CD4-positive, alpha-beta memory T cell (primary cell): ENCODE measurements around the gene PTPRD. TPM values are rescaled to one million over a fixed set of nuclear protein-coding genes. Genes with fewer than 3 reads are reported as not detected.

ENCODE experiments used
- CTCF ChIA-PET: fragments of 350-600 bp; sonication (Branson Sonifier 250); formaldehyde crosslinking; loops from one replicate; lab custom pipeline; 2021; ENCODE audit warnings: inconsistent platforms; ENCODE audit not compliant: partially characterized antibody; lab: Charles Lee
- POLR2A ChIA-PET: fragments of 350-600 bp; sonication (Branson Sonifier 250); formaldehyde crosslinking; loops from one replicate; lab custom pipeline; 2021; ENCODE audit not compliant: partially characterized antibody; lab: Charles Lee
- DNase-seq, 5 donors: peaks; one replicate each; pipeline versions ENCODE4 v3.0.0 to v3.0.0-alpha.2; 2020 to 2022; ENCODE audit warnings: mixed read lengths in 1 of 5
- H3K27ac ChIP-seq: one replicate; pipeline ENCODE4 v1.7.0; 2013; ENCODE audit warnings: low read depth, low read length
- H3K27me3 ChIP-seq: 2 replicates; pipeline ENCODE4 v1.7.0; 2013; ENCODE audit warnings: mild to moderate bottlenecking, low read length, moderate library complexity; ENCODE audit not compliant: insufficient read depth
- H3K36me3 ChIP-seq: 2 replicates; pipeline ENCODE4 v1.7.0; 2013; ENCODE audit warnings: mild to moderate bottlenecking, low read length, moderate library complexity; ENCODE audit not compliant: insufficient read depth
- H3K4me1 ChIP-seq: 2 replicates; pipeline ENCODE4 v1.7.0; 2013; ENCODE audit warnings: mild to moderate bottlenecking, low read length, moderate library complexity; ENCODE audit not compliant: insufficient read depth
- H3K4me3 ChIP-seq, 2 donors: one replicate each; pipeline ENCODE4 v1.7.0; 2013; ENCODE audit warnings: low read length in 2 of 2, mild to moderate bottlenecking in 1 of 2
- H3K9me3 ChIP-seq, 2 donors: one replicate each; pipeline ENCODE4 v1.7.0; 2013; ENCODE audit warnings: low read length in 2 of 2, control low read depth in 1 of 2; ENCODE audit not compliant: control insufficient read depth in 1 of 2
- H3K27ac Mint-ChIP-seq, 7 donors: one replicate each; pipeline ENCODE4 v1.8.0; 2020 to 2021; ENCODE audit warnings: mixed read lengths in 7 of 7, mild to moderate bottlenecking in 6 of 7, inconsistent platforms in 3 of 7, moderate library complexity in 3 of 7
- H3K27me3 Mint-ChIP-seq, 2 donors: one replicate each; pipeline ENCODE4 v1.8.0; 2020 to 2021; ENCODE audit warnings: mixed read lengths in 2 of 2
- H3K36me3 Mint-ChIP-seq, 2 donors: one replicate each; pipeline ENCODE4 v1.8.0; 2020 to 2021; ENCODE audit warnings: mixed read lengths in 2 of 2, inconsistent platforms in 1 of 2, mild to moderate bottlenecking in 1 of 2
- H3K4me1 Mint-ChIP-seq, 4 donors: one replicate each; pipeline ENCODE4 v1.8.0; 2020 to 2021; ENCODE audit warnings: mixed read lengths in 4 of 4, mild to moderate bottlenecking in 1 of 4
- H3K4me3 Mint-ChIP-seq, 8 donors: one replicate each; pipeline ENCODE4 v1.8.0; 2020 to 2021; ENCODE audit warnings: mixed read lengths in 8 of 8, mild to moderate bottlenecking in 7 of 8, moderate library complexity in 6 of 8, inconsistent platforms in 3 of 8
- H3K9me3 Mint-ChIP-seq, 8 donors: one replicate each; pipeline ENCODE4 v1.8.0; 2020 to 2021; ENCODE audit warnings: mixed read lengths in 8 of 8, mild to moderate bottlenecking in 5 of 8, inconsistent platforms in 3 of 8, moderate library complexity in 1 of 8
- intact Hi-C: fragments of 100-400 bp; cut with micrococcal nuclease; formaldehyde crosslinking; loops from one replicate; pipeline ENCODE4 v1.15.1; 2023
- polyA plus RNA-seq, 2 donors: library from polyadenylated mRNA; unstranded; fragments of 300-500 nt; fragmentation: Illumina TruSeq; gene quantifications; one replicate each; pipeline ENCODE4 v1.2.3, GENCODE V29; 2021
- total RNA-seq, 2 experiments: library from RNA; stranded (reverse); gene quantifications; one replicate each; pipeline ENCODE4 v1.2.3, GENCODE V29; 2021

Gene PTPRD
- total and polyA plus RNA-seq, 4 experiments from 2014 or later = not detected

GRCh38 chr9:8643464-8643863 is 1969.3 kb downstream of the PTPRD start:
- Histone ChIP-seq H3K4me1 (no peaks in the 10 kb centered on the region), H3K27ac (no peak overlapping the region), H3K27me3 (no peaks in the 10 kb centered on the region), H3K9me3 (no peaks in the 10 kb centered on the region), H3K36me3 (no peaks in the 10 kb centered on the region), H3K4me3 (no peak overlapping the region)
- intact Hi-C loops = no loop called here
- H3K9me3 Mint-ChIP-seq = no peaks in the 10 kb centered on the region
- no peaks in the 10 kb centered on the region for H3K4me1 Mint-ChIP-seq
- no peak for DNase-seq
- H3K27ac Mint-ChIP-seq = no peak overlapping the region
- POLR2A ChIA-PET = no interaction called here
- no peaks in the 10 kb centered on the region for H3K27me3 Mint-ChIP-seq
- CTCF ChIA-PET = no interaction called here
- H3K4me3 Mint-ChIP-seq = no peak overlapping the region
- H3K36me3 Mint-ChIP-seq = no peaks in the 10 kb centered on the region

- Histone ChIP-seq H3K27me3 (no peaks in the 10 kb centered on the region), H3K4me1 (no peaks in the 10 kb centered on the region), H3K36me3 (no peaks in the 10 kb centered on the region), H3K9me3 (no peaks in the 10 kb centered on the region), H3K27ac (no peak overlapping the region), H3K4me3 (no peak overlapping the region)
- H3K9me3 Mint-ChIP-seq = no peaks in the 10 kb centered on the region
- no peak for DNase-seq
- CTCF ChIA-PET = no interaction called here
- intact Hi-C loops = no loop called here
- no peaks in the 10 kb centered on the region for H3K36me3 Mint-ChIP-seq
- H3K27me3 Mint-ChIP-seq = no peaks in the 10 kb centered on the region
- H3K4me3 Mint-ChIP-seq = no peak overlapping the region
- POLR2A ChIA-PET = no interaction called here
- no peaks in the 10 kb centered on the region for H3K4me1 Mint-ChIP-seq
- H3K27ac Mint-ChIP-seq = no peak overlapping the region
These were observed 1972.0 kb downstream of the PTPRD start for GRCh38 chr9:8640761-8641160.

- CTCF ChIA-PET = interaction anchor here (1.5 kb wide), 1 partner anchor 12 kb away, joined by 3 read pairs; no protein-coding TSS in a partner anchor
- no peak for DNase-seq
- Mint-ChIP-seq H3K9me3 (no peaks in the 10 kb centered on the region), H3K4me3 (no peak overlapping the region), H3K27ac (no peak overlapping the region), H3K4me1 (no peaks in the 10 kb centered on the region), H3K27me3 (peaks cover 0 to 1% of the 10 kb centered on the region in 2 donors), H3K36me3 (no peaks in the 10 kb centered on the region)
- no peaks in the 10 kb centered on the region for H3K36me3 ChIP-seq
- intact Hi-C loops = no loop called here
- POLR2A ChIA-PET = no interaction called here
- no peaks in the 10 kb centered on the region for H3K27me3 ChIP-seq
- H3K27ac ChIP-seq = no peak overlapping the region
- H3K4me1 ChIP-seq = no peaks in the 10 kb centered on the region
- no peak overlapping the region for H3K4me3 ChIP-seq
- no peaks in the 10 kb centered on the region for H3K9me3 ChIP-seq
These were observed 1975.2 kb downstream of the PTPRD start for GRCh38 chr9:8637626-8638025.

GRCh38 chr9:8633784-8634183 is 1979.0 kb downstream of the PTPRD start:
- ChIA-PET CTCF (interaction anchor here (0.6 kb wide), 1 partner anchor 10 kb away, joined by 3 read pairs; no protein-coding TSS in a partner anchor), POLR2A (no interaction called here)
- H3K27me3 Mint-ChIP-seq = peaks cover 0 to 1% of the 10 kb centered on the region in 2 donors
- no peak for DNase-seq
- H3K36me3 ChIP-seq = no peaks in the 10 kb centered on the region
- H3K4me1 Mint-ChIP-seq = no peaks in the 10 kb centered on the region
- H3K36me3 Mint-ChIP-seq = no peaks in the 10 kb centered on the region
- no peaks in the 10 kb centered on the region for H3K4me1 ChIP-seq
- H3K27ac ChIP-seq = no peak overlapping the region
- no peaks in the 10 kb centered on the region for H3K9me3 Mint-ChIP-seq
- H3K27me3 ChIP-seq = no peaks in the 10 kb centered on the region
- H3K4me3 Mint-ChIP-seq = no peak overlapping the region
- H3K4me3 ChIP-seq = no peak overlapping the region
- intact Hi-C loops = no loop called here
- no peaks in the 10 kb centered on the region for H3K9me3 ChIP-seq
- no peak overlapping the region for H3K27ac Mint-ChIP-seq

- H3K27me3 ChIP-seq = no peaks in the 10 kb centered on the region
- intact Hi-C loops = no loop called here
- H3K36me3 ChIP-seq = no peaks in the 10 kb centered on the region
- H3K9me3 ChIP-seq = no peaks in the 10 kb centered on the region
- Mint-ChIP-seq H3K4me3 (no peak overlapping the region), H3K9me3 (no peaks in the 10 kb centered on the region), H3K27ac (no peak overlapping the region), H3K27me3 (peaks cover 0 to 1% of the 10 kb centered on the region in 2 donors), H3K4me1 (no peaks in the 10 kb centered on the region), H3K36me3 (no peaks in the 10 kb centered on the region)
- no peak overlapping the region for H3K4me3 ChIP-seq
- no peak for DNase-seq
- ChIA-PET POLR2A (no interaction called here), CTCF (no interaction called here)
- no peaks in the 10 kb centered on the region for H3K4me1 ChIP-seq
- H3K27ac ChIP-seq = no peak overlapping the region
These were observed 1980.3 kb downstream of the PTPRD start for GRCh38 chr9:8632493-8632892.

GRCh38 chr9:8628791-8629190 is 1984.0 kb downstream of the PTPRD start:
- Mint-ChIP-seq H3K27me3 (peaks cover 0 to 1% of the 10 kb centered on the region in 2 donors), H3K4me3 (no peak overlapping the region), H3K27ac (no peak overlapping the region), H3K36me3 (no peaks in the 10 kb centered on the region), H3K4me1 (no peaks in the 10 kb centered on the region), H3K9me3 (no peaks in the 10 kb centered on the region)
- Histone ChIP-seq H3K27me3 (no peaks in the 10 kb centered on the region), H3K27ac (no peak overlapping the region), H3K9me3 (no peaks in the 10 kb centered on the region), H3K4me1 (no peaks in the 10 kb centered on the region), H3K4me3 (no peak overlapping the region), H3K36me3 (no peaks in the 10 kb centered on the region)
- intact Hi-C loops = no loop called here
- ChIA-PET POLR2A (no interaction called here), CTCF (no interaction called here)
- no peak for DNase-seq

GRCh38 chr9:8627976-8628679 is 1984.7 kb downstream of the PTPRD start:
- no peak overlapping the region for H3K27ac Mint-ChIP-seq
- H3K9me3 ChIP-seq = no peaks in the 10 kb centered on the region
- H3K27ac ChIP-seq = no peak overlapping the region
- POLR2A ChIA-PET = no interaction called here
- no peaks in the 10 kb centered on the region for H3K27me3 Mint-ChIP-seq
- DNase-seq = no peak
- CTCF ChIA-PET = no interaction called here
- intact Hi-C loops = no loop called here
- H3K4me3 ChIP-seq = no peak overlapping the region
- no peaks in the 10 kb centered on the region for H3K9me3 Mint-ChIP-seq
- H3K27me3 ChIP-seq = no peaks in the 10 kb centered on the region
- H3K4me3 Mint-ChIP-seq = no peak overlapping the region
- no peaks in the 10 kb centered on the region for H3K4me1 ChIP-seq
- no peaks in the 10 kb centered on the region for H3K36me3 ChIP-seq
- no peaks in the 10 kb centered on the region for H3K36me3 Mint-ChIP-seq
- H3K4me1 Mint-ChIP-seq = no peaks in the 10 kb centered on the region
